Measurements from ENCODE around the gene LCORL.
"Not testable (repeated sequence)": the region's sequence is repeated elsewhere in the genome, so short reads cannot be mapped to it uniquely, and the experiment has no call there.

The LCORL gene

DNA sequence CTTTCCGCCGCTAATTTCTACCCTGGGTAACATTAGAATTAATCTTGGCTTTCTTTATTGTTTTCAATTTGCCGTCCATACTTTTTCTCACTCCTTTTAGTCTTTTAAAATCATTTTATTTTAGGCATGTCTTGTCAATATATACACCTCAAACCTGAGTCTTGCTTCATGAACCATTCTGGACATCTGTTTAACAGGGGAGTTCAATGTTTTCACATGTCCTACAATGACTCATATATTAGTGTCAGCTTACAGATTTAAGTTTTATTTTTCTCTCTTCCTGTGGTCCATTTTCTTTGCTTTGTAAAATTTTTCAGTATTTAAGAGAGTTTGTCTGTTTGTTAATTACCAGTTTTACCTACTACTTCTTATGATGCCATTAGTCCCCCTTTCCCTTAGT is 89.5 kb downstream of the LCORL start:
- DNase-seq (ENCODE audit: low read depth in 2 of 2), result no peak

DNA sequence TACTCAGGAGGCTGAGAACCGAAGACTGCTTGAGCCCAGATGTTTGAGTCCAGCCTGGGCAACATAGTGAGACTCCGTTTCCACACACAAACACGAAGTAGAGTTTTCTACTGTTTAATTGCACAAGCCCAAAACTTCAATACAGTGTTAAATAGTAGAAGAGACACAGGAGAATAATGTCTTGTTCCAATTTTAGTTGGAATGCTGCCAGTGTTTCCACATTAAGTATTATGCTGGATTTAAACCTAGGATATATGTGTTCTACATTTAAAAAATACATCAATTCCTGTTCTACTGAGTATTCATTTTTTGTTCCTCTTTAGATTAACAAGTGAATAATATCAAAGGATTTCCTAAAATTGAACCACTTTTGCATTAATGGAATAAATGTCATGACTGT is 91.3 kb downstream of the LCORL start:
- DNase-seq (ENCODE audit: low read depth in 2 of 2), result no peak

DNA sequence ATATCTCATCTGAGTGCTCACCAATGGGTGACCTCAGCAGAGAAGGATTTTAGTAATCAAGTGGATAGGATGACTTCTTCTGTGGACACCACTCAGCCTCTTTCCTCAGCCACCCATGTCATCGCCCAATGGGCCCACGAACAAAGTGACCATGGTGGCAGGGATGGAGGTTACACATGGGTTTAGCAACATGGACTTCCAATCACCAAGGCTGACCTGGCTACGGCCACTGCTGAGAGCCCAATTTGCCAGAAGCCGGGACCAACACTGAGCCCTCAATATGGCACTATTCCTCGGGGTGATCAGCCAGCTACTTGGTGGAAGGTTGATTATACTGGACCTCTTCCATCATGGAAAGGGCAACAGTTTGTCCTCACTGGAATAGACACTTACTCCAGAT is 97.4 kb downstream of the LCORL start:
- no peak for DNase-seq (ENCODE audit: low read depth in 2 of 2)

DNA sequence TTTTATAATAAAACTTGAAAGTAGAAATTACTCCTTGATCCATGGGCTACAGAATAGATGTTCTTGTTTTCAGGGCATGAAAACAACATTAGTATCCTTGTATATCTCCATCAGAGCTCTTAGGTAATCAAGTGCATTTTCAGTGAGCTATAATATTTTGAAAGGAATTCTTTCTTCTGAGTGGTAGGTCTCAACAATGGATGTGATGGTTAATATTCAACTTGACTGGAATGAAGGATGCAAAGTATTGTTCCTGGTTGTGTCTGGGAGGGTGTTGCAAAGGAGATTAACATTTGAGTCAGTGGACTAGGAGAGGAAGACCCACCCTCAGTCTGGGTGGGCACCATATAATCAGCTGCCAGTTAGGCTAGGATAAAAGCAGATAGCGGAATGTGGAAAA is 100.1 kb downstream of the LCORL start:
- no peak for DNase-seq (ENCODE audit: low read depth in 2 of 2)

DNA sequence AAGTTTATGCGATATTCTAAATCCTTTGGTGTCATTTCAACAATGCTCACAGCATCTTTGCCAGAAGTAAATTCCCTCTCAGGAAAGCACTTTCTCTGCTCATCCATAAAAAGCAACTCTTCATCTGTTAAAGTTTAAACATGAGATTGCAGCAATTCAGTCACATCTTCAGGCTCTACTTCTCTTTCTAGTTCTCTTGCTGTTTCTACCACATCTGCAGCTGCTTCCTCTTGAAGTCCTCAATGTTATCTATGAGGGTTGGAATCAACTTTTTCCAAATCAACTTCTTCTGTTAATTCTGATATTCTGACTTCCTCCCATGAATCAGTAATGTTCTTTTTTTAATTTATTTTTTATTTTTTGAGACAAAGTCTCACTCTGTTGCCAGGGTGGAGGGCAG is 100.9 kb downstream of the LCORL start:
- no peak for DNase-seq (ENCODE audit: low read depth in 2 of 2)

DNA sequence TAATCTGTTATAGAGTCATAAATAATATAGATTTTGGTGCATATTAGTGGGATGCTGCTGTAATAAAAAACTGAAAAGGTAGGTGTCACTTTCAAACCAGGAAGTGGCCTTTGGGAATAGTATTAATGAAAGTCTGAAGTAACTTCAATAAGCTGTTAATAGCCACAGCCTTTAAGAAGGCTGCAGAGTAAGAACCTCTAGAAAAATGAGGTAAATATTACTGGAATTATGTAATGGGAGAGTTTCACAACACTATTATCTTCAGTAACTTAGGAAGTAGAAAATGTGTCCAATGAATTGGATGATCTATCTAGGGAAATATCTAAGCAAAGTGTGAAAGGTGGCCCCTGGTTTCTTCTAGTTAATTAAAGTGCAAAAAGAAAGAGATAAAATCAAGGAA is 106.1 kb downstream of the LCORL start:
- no peak for DNase-seq (ENCODE audit: low read depth in 2 of 2)

DNA sequence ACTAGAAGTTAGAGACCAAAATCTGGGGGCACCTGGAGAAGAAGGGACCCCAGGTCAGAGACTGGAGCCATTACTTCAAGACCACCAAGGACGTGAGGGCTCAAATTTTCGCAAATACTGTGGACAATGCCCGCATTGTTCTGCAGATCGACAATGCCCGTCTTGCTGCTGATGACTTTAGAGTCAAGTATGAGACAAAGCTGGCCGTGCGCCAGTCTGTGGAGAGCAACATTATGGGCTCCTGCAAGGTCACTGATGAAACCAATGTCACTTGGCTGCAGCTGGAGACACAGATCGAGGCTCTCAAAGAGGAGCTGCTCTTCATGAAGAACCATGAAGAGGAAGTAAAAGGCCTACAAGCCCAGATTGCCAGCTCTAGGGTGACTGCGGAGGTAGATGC is 109.5 kb downstream of the LCORL start:
- DNase-seq (ENCODE audit: low read depth in 2 of 2), result no peak

DNA sequence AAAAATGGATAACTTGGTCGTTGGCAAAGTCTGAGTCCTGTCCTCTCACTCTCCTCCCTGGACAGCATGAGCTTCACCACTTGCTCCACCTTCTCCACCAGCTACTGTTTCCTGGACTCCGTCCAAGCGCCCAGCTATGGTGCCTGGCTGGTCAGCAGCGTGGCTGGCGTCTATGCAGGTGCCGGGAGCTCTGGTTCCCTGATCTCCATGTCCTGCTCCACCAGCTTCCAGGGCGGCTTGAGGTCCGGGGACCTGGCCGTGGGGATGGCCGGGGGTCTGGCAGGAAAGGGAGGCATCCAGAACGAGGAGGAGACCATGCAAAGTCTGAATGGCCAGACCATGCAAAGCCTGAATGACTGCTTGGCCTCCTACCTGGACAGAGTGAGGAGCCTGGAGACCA is 109.9 kb downstream of the LCORL start:
- no peak for DNase-seq (ENCODE audit: low read depth in 2 of 2)

DNA sequence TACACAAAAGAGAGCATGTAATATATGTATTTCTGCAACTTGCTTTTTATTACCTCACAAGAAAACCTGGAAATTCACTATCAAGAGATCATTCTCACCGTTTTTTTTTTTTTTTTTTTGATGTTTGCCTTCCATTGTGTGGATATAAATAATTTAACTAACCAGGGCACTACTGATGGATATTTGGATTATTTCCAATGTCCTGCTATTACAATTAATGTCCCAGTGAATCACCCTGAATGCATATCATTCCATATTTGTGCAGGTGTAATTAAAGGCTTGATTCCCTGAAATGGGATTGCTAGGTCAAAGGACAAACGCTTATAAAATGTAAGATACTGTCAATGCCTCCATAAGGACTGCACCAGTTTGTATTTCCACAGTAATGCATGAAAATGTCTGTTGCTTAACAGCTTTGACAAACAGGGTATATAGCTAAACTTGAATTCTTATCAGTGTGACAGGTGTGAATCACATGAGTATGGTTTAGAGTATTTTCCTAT is 123.0 kb downstream of the LCORL start:
- no peak for DNase-seq (ENCODE audit: low read depth in 2 of 2)

DNA sequence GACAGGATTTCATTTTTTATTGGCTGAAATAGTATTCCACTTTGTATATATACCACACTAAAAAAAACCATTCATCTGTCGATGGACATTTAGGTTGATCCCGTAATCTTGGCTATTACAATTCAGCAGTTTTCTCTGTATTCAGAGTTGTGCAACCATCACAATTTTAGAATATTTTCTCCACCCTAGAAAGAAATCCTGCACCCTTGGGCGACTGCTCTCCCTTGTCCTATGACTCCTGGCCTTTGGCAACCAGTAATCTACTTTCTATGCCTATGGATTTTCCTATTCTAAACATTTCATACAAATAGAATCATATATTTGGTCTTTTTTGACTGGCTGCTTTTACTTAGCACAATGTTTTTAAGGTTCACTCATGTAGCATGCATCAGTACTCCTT is 126.1 kb downstream of the LCORL start:
- no peak for DNase-seq (ENCODE audit: low read depth in 2 of 2)

DNA sequence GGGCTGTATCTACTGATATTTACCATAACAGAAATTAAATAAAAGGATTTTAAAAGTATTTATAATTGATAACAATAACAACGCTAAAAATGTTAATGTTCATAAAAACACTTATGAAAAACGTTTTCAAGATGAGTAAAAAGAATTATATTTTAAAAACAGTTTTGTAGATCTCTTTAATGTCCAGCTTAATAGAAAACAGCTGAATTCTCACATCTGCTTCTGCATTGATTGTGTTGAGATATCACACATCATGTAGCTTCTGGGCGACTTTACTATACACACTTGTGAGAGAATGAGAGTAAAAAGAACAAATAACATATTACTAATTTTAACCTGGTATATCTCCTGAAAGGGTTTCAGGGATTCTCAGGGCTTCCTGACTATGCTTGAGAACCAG is 127.1 kb downstream of the LCORL start:
- DNase-seq (ENCODE audit: low read depth in 2 of 2), result no peak

DNA sequence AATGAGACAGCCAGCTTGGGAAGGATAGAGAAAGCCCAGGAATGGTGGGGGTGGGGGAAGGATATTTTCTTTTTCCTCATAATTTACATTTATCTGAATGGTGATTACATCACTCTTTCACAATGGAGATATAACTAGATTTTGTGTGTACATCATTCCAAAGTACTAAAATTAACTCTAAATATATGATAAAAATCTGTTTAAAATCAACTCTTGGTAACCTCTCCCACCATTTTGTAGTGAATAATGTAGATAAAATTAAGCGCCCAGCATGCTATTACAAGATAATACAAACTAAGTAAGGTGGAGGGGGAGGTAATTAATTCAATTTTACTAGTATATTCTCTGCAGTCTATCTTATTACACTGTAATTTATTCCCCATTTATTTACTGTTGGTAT is 131.9 kb downstream of the LCORL start:
- no peak for DNase-seq (ENCODE audit: low read depth in 2 of 2)

DNA sequence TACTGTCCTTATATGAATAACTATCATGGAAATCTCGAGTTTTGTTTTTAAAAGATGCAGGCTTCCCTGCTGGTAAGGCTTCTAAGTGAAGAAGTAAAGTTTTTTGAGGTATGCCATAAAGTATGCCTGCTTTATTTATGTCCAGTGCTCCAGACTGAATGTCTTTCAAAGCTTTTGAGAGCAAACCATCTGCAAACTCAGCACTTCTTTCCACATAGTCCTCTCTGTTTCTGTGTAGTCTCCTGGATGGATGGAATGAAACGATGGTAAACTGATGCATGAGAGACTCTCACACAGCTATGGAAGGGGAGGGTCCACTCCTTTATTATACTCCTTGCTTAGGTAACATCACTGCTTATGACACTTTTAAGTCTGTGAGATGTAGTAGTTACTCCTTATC is 137.0 kb downstream of the LCORL start:
- DNase-seq (ENCODE audit: low read depth in 2 of 2), result no peak

DNA sequence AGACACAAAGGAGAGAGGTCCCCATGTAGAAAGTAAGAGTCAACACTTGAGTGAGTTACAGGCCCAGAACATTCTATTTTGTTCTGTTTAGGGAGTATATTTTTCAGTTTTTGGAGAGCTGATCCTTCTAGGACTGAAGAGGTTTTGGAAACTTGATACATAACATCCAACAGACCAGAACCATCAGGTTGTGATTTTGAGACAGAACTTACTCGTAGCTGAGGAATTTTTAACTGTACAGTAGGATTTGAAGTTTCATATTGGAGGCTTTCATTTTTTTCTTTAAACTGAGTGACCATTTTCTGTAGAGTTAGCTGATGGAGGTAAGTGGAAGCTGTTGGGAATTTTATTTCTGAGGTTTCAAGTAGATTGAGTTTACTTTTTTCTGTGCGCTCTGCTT is 137.5 kb downstream of the LCORL start:
- no peak for DNase-seq (ENCODE audit: low read depth in 2 of 2)

DNA sequence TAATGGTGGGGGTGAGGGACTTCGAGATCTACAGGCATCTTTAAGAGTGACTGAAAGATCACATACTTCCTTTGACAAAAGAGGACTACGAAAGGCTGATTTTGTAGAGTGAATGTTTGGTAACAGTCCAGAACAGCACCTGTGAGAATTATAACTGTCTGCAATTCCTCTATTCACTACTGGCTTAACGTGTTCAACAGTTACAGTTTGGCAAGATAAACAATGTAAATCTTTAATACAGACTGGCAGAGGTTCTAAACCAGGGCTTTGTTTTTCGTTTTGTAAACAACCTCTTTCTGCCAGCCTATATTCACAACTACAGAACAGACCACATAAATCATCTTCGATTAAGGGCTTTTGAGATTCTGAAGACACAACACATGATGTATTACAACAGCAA is 143.9 kb downstream of the LCORL start:
- no peak for DNase-seq (ENCODE audit: low read depth in 2 of 2)

DNA sequence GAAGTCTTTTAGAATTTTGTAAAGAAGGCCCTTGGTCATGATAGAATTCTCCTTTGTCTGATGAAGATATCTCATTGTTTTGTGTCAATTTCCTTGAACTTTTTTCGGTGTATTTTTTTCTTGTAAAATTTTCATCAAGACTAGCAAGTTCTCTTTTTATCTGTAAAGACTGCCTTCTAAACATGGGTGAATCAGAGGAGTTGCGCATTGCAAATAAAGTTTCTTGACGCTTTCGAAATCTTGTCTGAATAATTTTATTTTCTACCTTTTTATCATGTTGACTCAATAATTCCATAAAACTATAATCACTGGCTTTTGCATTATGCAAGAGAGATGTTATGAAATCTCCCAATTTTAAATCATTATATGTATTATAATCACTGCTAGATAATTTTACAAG is 144.6 kb downstream of the LCORL start:
- DNase-seq (ENCODE audit: low read depth in 2 of 2), result no peak

DNA sequence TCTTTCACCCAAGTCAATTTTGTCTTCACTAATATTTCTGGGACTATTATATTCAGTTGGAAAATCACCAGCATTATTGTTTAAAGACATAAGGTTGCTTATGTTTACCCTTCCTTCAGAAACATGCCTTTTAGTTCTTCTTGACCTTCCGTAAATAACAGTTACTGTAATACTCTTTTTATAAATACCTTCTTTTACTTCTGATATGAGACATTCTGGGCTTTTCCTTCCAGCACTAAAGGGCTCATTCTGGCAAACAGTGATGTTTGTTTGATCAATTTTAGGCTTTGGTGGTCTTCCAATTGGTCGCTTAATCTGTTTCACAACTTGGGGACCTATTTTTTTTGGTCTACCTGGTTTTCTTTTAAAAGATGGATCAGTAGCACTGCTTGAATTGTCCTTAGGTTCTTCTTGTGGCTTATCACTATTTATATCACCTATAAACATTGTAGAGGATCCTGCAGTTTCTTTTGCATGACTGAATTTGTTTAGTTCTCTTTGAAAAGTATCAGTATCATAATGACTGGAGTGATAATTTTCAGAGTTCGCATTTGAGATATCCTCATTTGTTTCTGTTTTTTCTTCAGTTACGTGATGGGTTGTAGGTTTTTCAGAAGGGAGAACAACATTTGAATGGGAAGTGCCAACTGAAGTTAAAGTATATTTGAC is 146.0 kb downstream of the LCORL start:
- DNase-seq (ENCODE audit: low read depth in 2 of 2), result no peak

DNA sequence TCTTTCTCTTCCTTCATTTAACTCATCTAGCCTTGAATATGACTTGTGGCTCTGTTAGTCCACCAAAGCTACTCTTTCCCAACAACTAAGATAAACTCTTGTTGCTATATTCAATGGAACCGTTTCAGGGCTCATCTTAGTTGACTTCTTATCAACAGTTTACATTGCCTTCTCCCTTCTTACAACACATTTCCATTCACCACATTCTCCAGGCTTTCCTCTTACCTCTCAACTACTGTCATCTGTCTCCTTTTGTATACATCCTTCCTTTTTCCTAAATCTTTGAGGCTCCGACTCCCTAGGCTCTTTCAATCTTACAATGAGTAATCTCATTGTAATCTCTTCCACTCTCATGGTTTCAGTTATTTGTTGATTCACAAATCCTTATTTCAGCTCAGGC is 152.2 kb downstream of the LCORL start:
- DNase-seq (ENCODE audit: low read depth in 2 of 2), result no peak

DNA sequence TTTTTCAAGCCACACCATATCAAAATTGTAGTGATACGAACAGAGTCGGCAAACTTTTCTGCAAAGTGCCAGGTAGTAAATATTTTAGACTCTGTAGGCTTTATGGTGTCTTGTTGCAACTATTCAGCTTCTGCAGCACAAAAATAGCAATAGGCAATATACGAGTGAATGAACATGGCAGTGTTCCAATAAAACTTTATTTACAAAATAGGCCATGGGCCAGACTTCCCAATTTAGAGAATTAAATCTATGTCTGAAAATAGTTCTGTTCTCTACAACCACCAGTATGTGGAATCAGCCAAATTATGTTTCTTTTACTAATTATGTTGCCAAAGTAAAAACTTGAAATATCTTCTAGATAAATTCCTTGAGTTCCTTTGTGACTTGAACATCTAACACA is 154.3 kb downstream of the LCORL start:
- no peak for DNase-seq (ENCODE audit: low read depth in 2 of 2)

DNA sequence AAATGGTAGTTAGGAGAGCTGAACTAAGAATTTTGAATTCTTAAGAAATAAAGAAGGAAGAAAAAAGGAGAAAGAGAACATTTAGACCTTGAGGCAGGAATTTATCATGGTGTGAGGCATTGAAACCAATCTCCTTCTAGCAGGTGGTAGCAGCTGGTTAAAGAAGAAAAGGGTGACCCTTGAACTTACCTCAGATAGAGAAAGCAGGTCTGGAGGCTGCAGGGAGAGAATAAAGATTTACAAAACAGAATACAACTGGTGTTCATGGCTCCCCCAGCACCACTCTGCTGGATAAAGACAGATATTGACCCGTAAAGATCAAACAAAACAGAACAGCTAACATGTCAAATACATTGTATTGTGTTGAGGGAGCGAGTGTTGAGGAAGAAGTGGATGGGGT is 154.7 kb downstream of the LCORL start:
- no peak for DNase-seq (ENCODE audit: low read depth in 2 of 2)

DNA sequence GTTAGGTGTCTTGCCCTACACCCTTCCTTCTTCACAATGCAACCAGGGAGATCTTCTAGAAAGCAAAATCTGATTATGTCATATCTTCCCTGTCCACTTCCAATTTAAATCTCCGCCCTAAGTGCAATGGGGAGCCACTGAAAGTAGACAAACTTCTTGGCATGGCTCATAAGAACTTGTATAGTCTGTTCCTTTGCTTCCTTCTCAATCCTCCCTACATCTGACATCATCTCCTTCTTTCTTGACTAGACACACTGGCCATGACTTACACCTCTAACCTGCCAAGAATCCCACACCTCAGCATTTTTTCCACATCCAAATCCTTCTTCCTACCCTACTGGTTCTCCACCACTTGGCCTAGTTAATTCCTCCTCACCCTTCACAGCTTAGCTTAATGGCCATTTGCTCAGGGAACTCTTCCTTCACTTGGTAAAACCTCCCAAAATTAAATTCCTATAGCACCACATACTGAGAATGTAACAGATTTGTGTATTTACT is 155.6 kb downstream of the LCORL start:
- no peak for DNase-seq (ENCODE audit: low read depth in 2 of 2)

DNA sequence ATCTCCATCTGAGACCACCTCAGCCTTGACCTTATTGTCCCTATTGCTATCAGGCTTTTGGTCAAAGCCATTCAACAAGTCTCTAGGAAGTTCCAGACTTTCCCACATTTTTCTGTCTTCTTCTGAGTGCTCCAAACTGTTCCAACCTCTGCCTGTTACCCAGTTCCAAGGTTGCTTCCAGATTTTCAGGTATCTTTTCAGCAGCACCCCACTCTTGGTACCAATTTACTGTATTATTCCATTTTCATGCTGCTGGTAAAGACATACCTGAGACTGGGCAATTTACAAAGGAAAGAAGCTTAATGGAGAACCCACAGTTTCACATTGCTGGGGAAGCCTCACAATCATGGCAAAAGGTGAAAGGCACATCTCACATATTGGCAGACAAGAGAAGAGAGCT is 159.6 kb downstream of the LCORL start:
- not testable (repeated sequence) for DNase-seq (ENCODE audit: low read depth in 2 of 2)

DNA sequence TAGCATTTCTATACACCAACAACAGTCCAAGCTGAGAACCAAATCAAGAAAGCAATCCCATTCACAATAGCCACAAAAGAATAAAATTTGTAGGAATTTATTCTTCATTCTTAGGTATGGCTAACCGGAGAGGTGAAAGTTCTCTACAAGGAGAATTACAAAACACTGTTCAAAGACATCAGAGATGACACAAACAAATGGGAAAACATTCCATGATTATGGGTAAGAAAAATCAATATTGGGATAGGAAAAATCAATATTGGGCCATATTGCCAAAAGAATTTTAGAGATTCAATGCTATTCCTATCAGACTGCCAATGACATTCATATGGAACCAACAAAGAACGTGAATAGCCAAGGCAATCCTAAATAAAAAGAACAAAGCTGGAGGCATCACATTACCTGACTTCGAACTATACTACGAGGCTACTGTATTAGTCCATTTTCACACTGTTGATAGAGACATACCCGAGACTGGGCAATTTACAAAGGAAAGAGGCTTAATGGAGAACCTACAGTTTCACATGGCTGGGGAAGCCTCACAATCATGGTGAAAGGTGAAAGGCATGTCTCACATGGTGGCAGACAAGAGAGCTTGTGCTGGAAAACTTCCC is 161.7 kb downstream of the LCORL start:
- DNase-seq (ENCODE audit: low read depth in 2 of 2), result no peak

DNA sequence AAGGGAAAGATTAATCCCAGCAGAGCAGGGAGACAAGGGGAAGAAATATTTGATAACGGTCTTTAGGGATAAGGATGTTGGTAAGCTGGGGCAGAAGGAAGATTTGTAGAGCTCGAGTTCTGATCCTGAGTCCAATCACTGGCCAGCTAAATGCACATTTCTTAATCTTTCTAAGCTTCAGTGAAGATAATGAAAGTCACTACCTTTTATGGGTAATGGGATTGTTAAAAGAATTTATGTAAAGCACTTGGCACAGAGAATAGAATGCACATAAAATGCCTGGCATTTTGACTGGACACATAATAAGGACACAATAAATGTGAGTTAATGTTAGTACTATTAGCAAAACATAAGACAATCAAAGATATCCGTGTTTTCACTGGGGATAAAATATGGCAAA is 167.5 kb downstream of the LCORL start:
- DNase-seq (ENCODE audit: low read depth in 2 of 2), result no peak

Data from stimulated activated CD4-positive, alpha-beta T cell treated with anti-CD3 and anti-CD28 coated beads, Interleukin-15, amount 100 ng/mL, for 48 hours (primary cell).